GM21528 (cell line): ENCODE measurements around the gene ZRANB1.

Experiments used
- ATAC-seq: cut with Tn5 transposase; IDR thresholded peaks from one replicate; pipeline ENCODE4 v1.9.1; 2021; ENCODE audit warnings: mild to moderate bottlenecking, moderate library complexity; ENCODE audit not compliant: unreplicated experiment, low FRiP score

Gene ZRANB1

GRCh38 chr10:125015356-125015944 lies 73.5 kb downstream of the ZRANB1 start:
- no peak for ATAC-seq

- ATAC-seq = no peak
Observed at GRCh38 chr10:125016123-125016522, 74.2 kb downstream of the ZRANB1 start.

- ATAC-seq = no peak
Observed at GRCh38 chr10:125016611-125017202, 74.8 kb downstream of the ZRANB1 start.

- ATAC-seq = no peak
Observed at GRCh38 chr10:125017547-125018298, 75.8 kb downstream of the ZRANB1 start.

GRCh38 chr10:125018576-125019143 lies 76.7 kb downstream of the ZRANB1 start:
- ATAC-seq = no peak

- ATAC-seq = no peak
Observed at GRCh38 chr10:125020386-125020785, 78.5 kb downstream of the ZRANB1 start.

GRCh38 chr10:125020871-125021270 lies 78.9 kb downstream of the ZRANB1 start:
- ATAC-seq = no peak

- ATAC-seq = no peak
Observed at GRCh38 chr10:125021686-125022344, 79.9 kb downstream of the ZRANB1 start.

- no peak for ATAC-seq
Observed at GRCh38 chr10:125022671-125023070, 80.7 kb downstream of the ZRANB1 start.

- no peak for ATAC-seq
Observed at GRCh38 chr10:125023255-125023654, 81.3 kb downstream of the ZRANB1 start.

GRCh38 chr10:125023862-125024496 lies 82.1 kb downstream of the ZRANB1 start:
- no peak for ATAC-seq

- no peak for ATAC-seq
Observed at GRCh38 chr10:125024497-125025234, 82.7 kb downstream of the ZRANB1 start.

- ATAC-seq = no peak
Observed at GRCh38 chr10:125025341-125025740, 83.4 kb downstream of the ZRANB1 start.

GRCh38 chr10:125026036-125026931 lies 84.4 kb downstream of the ZRANB1 start:
- no peak for ATAC-seq

GRCh38 chr10:125026974-125027735 lies 85.2 kb downstream of the ZRANB1 start:
- no peak for ATAC-seq

GRCh38 chr10:125027871-125028869 lies 86.2 kb downstream of the ZRANB1 start:
- no peak for ATAC-seq
